Activated naive CD4-positive, alpha-beta T cell treated with anti-CD3 and anti-CD28 coated beads, Interleukin-2, amount 10 ng/mL, durations not matched to agents 5 hours and 36 hours (primary cell): ENCODE data around the gene HS1BP3. TPM values are rescaled to one million over a fixed set of nuclear protein-coding genes. Genes with fewer than 3 reads are reported as not detected.

Experiments used
- total RNA-seq, 2 experiments: library from RNA; stranded (reverse); gene quantifications; one replicate each; pipeline ENCODE4 v1.2.3, GENCODE V29; 2021

Gene HS1BP3
- 10 to 100 TPM; 15.7 to 16.6 TPM for total RNA-seq

DNA sequence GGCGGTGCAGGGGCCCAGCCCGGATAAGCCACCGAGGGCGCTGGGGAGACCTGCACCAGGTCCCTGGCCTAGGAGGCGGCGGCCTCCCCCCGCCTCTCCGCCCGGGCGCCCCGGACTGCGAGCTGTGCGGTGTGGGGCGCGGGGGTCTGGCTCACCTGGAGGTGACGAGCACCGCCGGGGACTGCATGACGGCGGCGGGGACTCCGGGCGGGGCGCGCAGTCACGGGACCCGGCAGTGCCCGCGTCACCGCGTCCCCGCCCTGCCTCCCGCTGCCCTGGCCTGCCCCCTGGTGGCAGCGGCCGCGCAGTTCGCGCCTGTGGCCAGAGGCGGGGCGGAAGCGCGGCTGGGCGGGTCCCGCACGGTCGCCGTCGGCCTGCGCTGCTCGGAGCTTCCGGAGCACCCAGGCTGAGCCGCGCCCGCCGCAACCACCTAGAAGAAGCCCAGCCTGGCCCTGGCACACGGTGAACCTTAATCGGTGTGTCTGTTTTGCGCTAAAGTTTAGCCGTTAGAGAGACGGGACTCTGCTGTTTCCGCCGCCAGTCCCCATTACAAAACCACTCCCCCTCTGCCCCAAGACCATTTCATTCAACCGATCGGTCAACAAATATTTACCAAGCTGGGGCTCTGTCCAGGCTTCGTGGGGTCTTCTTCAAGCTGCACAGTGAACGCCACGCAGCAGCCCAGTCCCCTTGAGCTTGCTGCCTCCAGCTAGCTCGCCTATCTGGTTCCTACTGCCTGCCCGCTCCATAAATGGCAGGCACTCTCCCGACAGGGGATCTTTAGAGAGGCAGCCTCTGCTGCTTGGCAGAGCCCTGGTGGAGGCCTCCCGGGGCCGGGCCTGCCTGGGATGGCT, at the start of gene HS1BP3:
Gene HS1BP3, minus strand, starts transcription at position 222 of the 854 bp plus-strand sequence. Its CDS starts 35 bp downstream, at position 187.

DNA sequence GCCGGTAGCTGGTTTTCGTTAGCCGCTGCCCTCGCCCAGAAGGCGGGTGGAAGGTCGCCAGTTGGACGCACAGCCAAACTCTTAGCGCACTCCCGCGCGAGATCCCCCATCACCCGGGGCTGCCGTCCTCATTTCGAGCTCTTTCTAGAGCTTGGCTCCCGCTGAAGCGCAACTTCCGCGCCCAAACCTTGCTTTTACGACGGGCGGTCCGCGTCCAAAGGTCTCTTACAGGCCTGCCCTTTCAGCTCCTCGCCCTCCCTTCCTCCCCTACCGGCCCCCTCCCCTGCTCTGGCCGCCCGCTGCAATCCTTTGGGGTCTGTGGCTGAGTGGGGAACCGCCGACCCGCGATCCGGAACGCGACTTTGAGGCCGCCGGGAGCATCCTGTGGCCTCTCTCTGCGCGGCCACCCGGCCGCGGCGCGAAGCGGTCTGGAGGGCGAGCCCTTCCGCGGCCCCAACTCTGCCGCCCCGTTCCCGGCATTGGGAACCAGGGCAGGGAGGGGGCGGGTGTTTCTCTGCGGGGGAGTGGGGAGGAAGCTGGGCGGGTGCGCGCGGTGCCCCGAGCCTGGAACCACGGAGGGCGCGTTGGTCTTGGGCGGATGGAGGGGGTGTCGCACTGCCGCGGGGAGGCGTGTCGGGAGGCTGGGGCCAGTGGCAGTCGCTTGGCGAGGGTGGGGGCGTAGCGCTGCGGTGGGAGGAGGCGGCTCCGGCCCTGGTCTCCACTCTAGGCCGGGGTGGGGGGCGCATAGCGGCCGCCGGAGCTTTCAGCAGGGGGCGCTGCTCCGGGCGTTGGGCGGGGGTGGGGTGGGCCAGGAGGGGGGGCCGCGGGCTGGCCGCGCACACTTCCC, 15.6 kb upstream of the HS1BP3 start, which contains the start of gene GDF7:
Gene GDF7, plus strand, starts transcription at position 841 of the 847 bp plus-strand sequence. CDS start 96 bp downstream, outside the sequence.

Other genes starting within 250 kb of the HS1BP3 start
- gene RHOB, start 204.0 kb downstream of the HS1BP3 start, total RNA-seq: 1 to 10 TPM; 1.7 to 2.2 TPM
- not detected for gene GDF7, start 16.0 kb upstream of the HS1BP3 start, total RNA-seq
- gene LDAH, start 172.0 kb upstream of the HS1BP3 start, total RNA-seq: 10 to 100 TPM; 25.3 to 28.8 TPM